AG09309 (cell line): ENCODE measurements around the gene ADGRV1.

ENCODE experiments used
- DNase-seq: peaks from one replicate; pipeline ENCODE4 v3.0.0-alpha.2; 2010; ENCODE audit warnings: low read depth
- H3K4me3 ChIP-seq: 2 replicates; pipeline ENCODE4 v1.5.1; 2011; ENCODE audit warnings: mild to moderate bottlenecking, low read depth, low read length, moderate library complexity; ENCODE audit not compliant: control insufficient read depth
- CTCF ChIP-seq: IDR thresholded peaks from 2 replicates; pipeline ENCODE4 v1.5.1; 2011; ENCODE audit warnings: mild to moderate bottlenecking, low read depth, low read length, inconsistent platforms; ENCODE audit not compliant: insufficient read depth, control insufficient read depth; ENCODE audit errors: missing control alignments

Gene ADGRV1

GRCh38 chr5:91027405-91028139 is 469.0 kb downstream of the ADGRV1 start:
- no peak for TF ChIP-seq CTCF
- no peak overlapping the region for H3K4me3 ChIP-seq
- no peak for DNase-seq

GRCh38 chr5:91028499-91028956 is 469.9 kb downstream of the ADGRV1 start:
- TF ChIP-seq CTCF: no peak
- no peak for DNase-seq
- no peak overlapping the region for H3K4me3 ChIP-seq

GRCh38 chr5:91030521-91031401 is 472.2 kb downstream of the ADGRV1 start:
- no peak for TF ChIP-seq CTCF
- no peak for DNase-seq
- no peak overlapping the region for H3K4me3 ChIP-seq

GRCh38 chr5:91031402-91031752 is 472.8 kb downstream of the ADGRV1 start:
- H3K4me3 ChIP-seq: no peak overlapping the region
- TF ChIP-seq CTCF: no peak
- no peak for DNase-seq

- no peak for TF ChIP-seq CTCF
- no peak for DNase-seq
- no peak overlapping the region for H3K4me3 ChIP-seq
Measured at GRCh38 chr5:91032125-91032524, 473.5 kb downstream of the ADGRV1 start.

GRCh38 chr5:91033370-91033769 is 474.8 kb downstream of the ADGRV1 start:
- no peak overlapping the region for H3K4me3 ChIP-seq
- DNase-seq: no peak
- no peak for TF ChIP-seq CTCF
